HCT116 (cell line): ENCODE measurements around the gene ATP6AP1. TPM values are rescaled to one million over a fixed set of nuclear protein-coding genes. Genes with fewer than 3 reads are reported as not detected.
A peak's percentile ranks its signal among the peaks of the same experiment; 100 is the strongest.

Source experiments
- ATAC-seq: fragments of 200-7000 bp; cut with Tn5 transposase; 2 replicates; pipeline ENCODE4 v1.9.1; 2020; ENCODE audit warnings: mild to moderate bottlenecking, moderate library complexity
- BruUV-seq: library from RNA; stranded (reverse); fragments of 400-500 nt; replicated peaks from 2 replicates; lab custom pipeline; 2021; lab: Mats Ljungman, UMichigan
- CTCF ChIA-PET: fragments of 300-600 bp; sonication (Branson Sonifier 250); formaldehyde crosslinking; loops from one replicate; lab custom pipeline; 2021; ENCODE audit warnings: antibody characterized with exemption; lab: Charles Lee
- POLR2A ChIA-PET: fragments of 300-600, 350-600 bp; sonication (Branson Sonifier 250); formaldehyde crosslinking; loops from one replicate; lab custom pipeline; 2021; ENCODE audit warnings: antibody characterized with exemption; lab: Charles Lee
- RAD21 ChIA-PET, 2 experiments: fragments of 300-600 bp; sonication (Branson Sonifier 250); formaldehyde crosslinking; loops; one replicate each; lab custom pipeline; 2023; ENCODE audit warnings: low total read pairs in 2 of 2; ENCODE audit not compliant: uncharacterized antibody in 2 of 2, unreplicated experiment in 2 of 2, low non-redundant PET in 1 of 2; lab: Charles Lee
- DNase-seq: peaks from one replicate; pipeline ENCODE4 v3.0.0-alpha.2; 2010; ENCODE audit warnings: low read depth, low spot score
- H2AFZ ChIP-seq: fragments of 200-600 bp; shearing (Covaris generic), sonication (generic); 2 replicates; pipeline ENCODE4 v1.6.1; 2017; ENCODE audit warnings: low read depth, mixed run types, mixed read lengths, antibody characterized with exemption, low read length; ENCODE audit not compliant: poor library complexity, severe bottlenecking
- H3K27ac ChIP-seq: 2 replicates; pipeline ENCODE4 v1.5.1; 2012; ENCODE audit warnings: low read depth, low read length
- H3K27me3 ChIP-seq: fragments of 200-600 bp; sonication (generic); 2 replicates; pipeline ENCODE4 v1.6.1; 2016; ENCODE audit warnings: mixed run types, low read length, mixed read lengths; ENCODE audit not compliant: insufficient read depth
- H3K36me3 ChIP-seq, 2 experiments: fragments of 200-500 bp in 1 of 2; fragments of 200-600 bp in 1 of 2; sonication (Bioruptor generic) in 1 of 2; sonication (generic) in 1 of 2; 2 replicates each; pipeline versions ENCODE4 v1.5.1 to v1.6.1; 2014 to 2016; ENCODE audit warnings: low read length in 2 of 2, inconsistent platforms in 1 of 2, mixed read lengths in 1 of 2, mixed run types in 1 of 2; ENCODE audit not compliant: insufficient read depth in 2 of 2, control insufficient read depth in 1 of 2
- H3K4me1 ChIP-seq, 2 experiments: fragments of 200-600 bp in 1 of 2; sonication (generic) in 1 of 2; 2 replicates each; pipeline versions ENCODE4 v1.5.1 to v1.6.1; 2012 to 2017; ENCODE audit warnings: low read length in 2 of 2, inconsistent platforms in 1 of 2, mild to moderate bottlenecking in 1 of 2, mixed read lengths in 1 of 2, mixed run types in 1 of 2, moderate library complexity in 1 of 2; ENCODE audit not compliant: insufficient read depth in 2 of 2, control insufficient read depth in 1 of 2
- H3K4me2 ChIP-seq: fragments of 200-600 bp; sonication (generic); 2 replicates; pipeline ENCODE4 v1.6.1; 2017; ENCODE audit warnings: mixed run types, low read length, mixed read lengths
- H3K4me3 ChIP-seq, 2 experiments: fragments of 200-600 bp in 1 of 2; sonication (generic) in 1 of 2; replicated peaks in 1 of 2; 2 replicates each; pipeline ENCODE4 v1.5.1; 2011 to 2016; ENCODE audit warnings: low read length in 2 of 2, control low read depth in 1 of 2, low read depth in 1 of 2, mild to moderate bottlenecking in 1 of 2, mixed read lengths in 1 of 2, mixed run types in 1 of 2
- H3K79me2 ChIP-seq: fragments of 200-600 bp; sonication (generic); 2 replicates; pipeline ENCODE4 v1.6.1; 2017; ENCODE audit warnings: mild to moderate bottlenecking, mixed run types, low read length, moderate library complexity, mixed read lengths; ENCODE audit not compliant: insufficient read depth
- H3K9ac ChIP-seq: fragments of 200-600 bp; sonication (generic); 2 replicates; pipeline ENCODE4 v1.6.1; 2016; ENCODE audit warnings: low read length, mixed read lengths
- H3K9me2 ChIP-seq: fragments of 200-600 bp; sonication (generic), shearing (Covaris generic); 2 replicates; pipeline ENCODE4 v1.6.1; 2017; ENCODE audit warnings: mixed run types, mild to moderate bottlenecking, moderate library complexity; ENCODE audit not compliant: insufficient read depth
- H3K9me3 ChIP-seq, 2 experiments: fragments of 200-500 bp in 1 of 2; fragments of 200-600 bp in 1 of 2; sonication (Bioruptor generic) in 1 of 2; sonication (generic) in 1 of 2; 2 replicates each; pipeline ENCODE4 v1.6.1; 2014 to 2017; ENCODE audit warnings: low read length in 2 of 2, mixed read lengths in 2 of 2, inconsistent platforms in 1 of 2, low read depth in 1 of 2, mild to moderate bottlenecking in 1 of 2, mixed run types in 1 of 2, moderate library complexity in 1 of 2; ENCODE audit not compliant: control insufficient read depth in 1 of 2, insufficient read depth in 1 of 2
- H4K20me1 ChIP-seq: fragments of 200-600 bp; sonication (generic), shearing (Covaris generic); 2 replicates; pipeline ENCODE4 v1.6.1; 2017; ENCODE audit warnings: mixed run types, mild to moderate bottlenecking, moderate library complexity; ENCODE audit not compliant: insufficient read depth
- CBX3 ChIP-seq: IDR thresholded peaks from 2 replicates; pipeline ENCODE4 v1.6.1; 2012; ENCODE audit warnings: low read depth
- CEBPB ChIP-seq: IDR thresholded peaks from 2 replicates; pipeline ENCODE4 v1.6.1; 2012; ENCODE audit warnings: low read depth
- EGR1 ChIP-seq: IDR thresholded peaks from 2 replicates; pipeline ENCODE4 v1.6.1; 2012; ENCODE audit warnings: low read depth
- ELF1 ChIP-seq: IDR thresholded peaks from 2 replicates; pipeline ENCODE4 v1.6.1; 2012; ENCODE audit warnings: low read depth, borderline replicate concordance
- EZH2 ChIP-seq: fragments of 200-600 bp; sonication (generic); IDR thresholded peaks from 2 replicates; pipeline ENCODE4 v1.6.1; 2017; ENCODE audit warnings: antibody characterized with exemption, mixed run types
- EZH2phosphoT487 ChIP-seq: fragments of 200-600 bp; IDR thresholded peaks from 2 replicates; pipeline ENCODE4 v1.6.1; 2018; ENCODE audit warnings: antibody characterized with exemption, borderline replicate concordance
- JUND ChIP-seq: IDR thresholded peaks from 2 replicates; pipeline ENCODE4 v1.6.1; 2012
- POLR2A ChIP-seq: IDR thresholded peaks from 2 replicates; pipeline ENCODE4 v1.7.0; 2011; ENCODE audit warnings: borderline replicate concordance; ENCODE audit not compliant: insufficient read depth, insufficient read length; ENCODE audit errors: extremely low read depth
- POLR2AphosphoS5 ChIP-seq: IDR thresholded peaks from 2 replicates; pipeline ENCODE4 v1.6.1; 2011; ENCODE audit warnings: mild to moderate bottlenecking, low read depth, low read length, moderate library complexity
- RAD21 ChIP-seq: IDR thresholded peaks from 2 replicates; pipeline ENCODE4 v1.6.1; 2012; ENCODE audit warnings: low read depth, mild to moderate bottlenecking
- SIN3A ChIP-seq: IDR thresholded peaks from 2 replicates; pipeline ENCODE4 v1.6.1; 2012; ENCODE audit warnings: low read depth
- TCF7L2 ChIP-seq: IDR thresholded peaks from 2 replicates; pipeline ENCODE4 v1.7.0; 2011; ENCODE audit warnings: borderline replicate concordance, inconsistent platforms; ENCODE audit not compliant: insufficient read depth, insufficient read length; ENCODE audit errors: extremely low read depth
- YY1 ChIP-seq: IDR thresholded peaks from 2 replicates; pipeline ENCODE4 v1.6.1; 2011; ENCODE audit warnings: low read length, low read depth, moderate library complexity, mild to moderate bottlenecking; ENCODE audit not compliant: insufficient replicate concordance; ENCODE audit errors: extremely low read depth
- ZFX ChIP-seq: fragments of 450-650 bp; IDR thresholded peaks from 2 replicates; pipeline ENCODE4 v1.6.1; 2017
- ZNF274 ChIP-seq: fragments of 200-500 bp; sonication (Bioruptor generic); IDR thresholded peaks from 2 replicates; pipeline ENCODE4 v1.6.1; 2014; ENCODE audit warnings: mild to moderate bottlenecking, low read depth, low read length, inconsistent platforms
- intact Hi-C: fragments of 100-400 bp; cut with micrococcal nuclease; formaldehyde crosslinking; loops from 2 replicates; pipeline ENCODE4 v1.10.0; 2022
- total RNA-seq: library from RNA; stranded (reverse); gene quantifications from one replicate; pipeline ENCODE4 v1.2.1, GENCODE V29; 2021; ENCODE audit not compliant: unreplicated experiment
- TF ChIP-seq, protein P1 (sequence below), 3 experiments: fragments of 200-600 bp in 1 of 3; sonication (generic) in 1 of 3; IDR thresholded peaks in 2 of 3; conservative IDR thresholded peaks in 1 of 3; 2 replicates each; pipeline ENCODE4 v1.5.1; 2012 to 2017; ENCODE audit warnings: low read depth in 2 of 3, low read length in 2 of 3, antibody characterized with exemption in 1 of 3, borderline replicate concordance in 1 of 3, control low read depth in 1 of 3, mild to moderate bottlenecking in 1 of 3, mixed read lengths in 1 of 3, mixed run types in 1 of 3, moderate library complexity in 1 of 3; ENCODE audit not compliant: insufficient read depth in 1 of 3
- TF ChIP-seq, protein P2 (sequence below): IDR thresholded peaks from 2 replicates; pipeline ENCODE4 v1.6.1; 2012
- TF ChIP-seq, protein P3 (sequence below): IDR thresholded peaks from 2 replicates; pipeline ENCODE4 v1.6.1; 2011; ENCODE audit warnings: mild to moderate bottlenecking, low read length, moderate library complexity; ENCODE audit not compliant: insufficient replicate concordance; ENCODE audit errors: extremely low read depth
- TF ChIP-seq, protein P4 (sequence below): IDR thresholded peaks from 2 replicates; pipeline ENCODE4 v1.6.1; 2012; ENCODE audit warnings: low read depth

Gene ATP6AP1
- total RNA-seq, 1 experiment from 2014 or later = 53.4 TPM

DNA sequence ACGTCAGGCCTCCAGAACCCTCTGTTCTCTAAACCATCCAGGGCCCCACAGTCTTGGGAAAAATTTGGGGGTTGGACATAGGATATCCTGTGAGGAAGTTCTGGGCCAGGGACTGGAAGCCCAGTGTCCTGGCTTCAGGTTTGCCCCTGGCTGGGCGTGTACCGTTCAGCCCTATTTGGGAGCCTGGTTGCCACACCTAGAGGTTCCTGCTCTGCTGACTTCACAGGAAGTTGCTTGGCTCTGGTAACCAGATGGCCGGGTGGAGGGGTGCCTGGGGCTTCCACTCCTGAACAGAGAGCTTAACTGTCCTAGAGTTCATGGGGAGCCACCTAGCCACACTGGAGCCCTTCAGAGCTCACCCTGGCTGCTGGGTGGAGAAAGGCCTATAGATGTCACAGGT, 16.0 kb upstream of the ATP6AP1 start:
- H3K36me3 ChIP-seq = no peaks in the 10 kb centered on the region
- H3K27me3 ChIP-seq = no peaks in the 10 kb centered on the region
- peak overlapping the region; percentile 91 for H3K27ac ChIP-seq
- TF ChIP-seq ZNF274 = no peak
- TF ChIP-seq RAD21 = no peak
- TF ChIP-seq, protein P1, sequence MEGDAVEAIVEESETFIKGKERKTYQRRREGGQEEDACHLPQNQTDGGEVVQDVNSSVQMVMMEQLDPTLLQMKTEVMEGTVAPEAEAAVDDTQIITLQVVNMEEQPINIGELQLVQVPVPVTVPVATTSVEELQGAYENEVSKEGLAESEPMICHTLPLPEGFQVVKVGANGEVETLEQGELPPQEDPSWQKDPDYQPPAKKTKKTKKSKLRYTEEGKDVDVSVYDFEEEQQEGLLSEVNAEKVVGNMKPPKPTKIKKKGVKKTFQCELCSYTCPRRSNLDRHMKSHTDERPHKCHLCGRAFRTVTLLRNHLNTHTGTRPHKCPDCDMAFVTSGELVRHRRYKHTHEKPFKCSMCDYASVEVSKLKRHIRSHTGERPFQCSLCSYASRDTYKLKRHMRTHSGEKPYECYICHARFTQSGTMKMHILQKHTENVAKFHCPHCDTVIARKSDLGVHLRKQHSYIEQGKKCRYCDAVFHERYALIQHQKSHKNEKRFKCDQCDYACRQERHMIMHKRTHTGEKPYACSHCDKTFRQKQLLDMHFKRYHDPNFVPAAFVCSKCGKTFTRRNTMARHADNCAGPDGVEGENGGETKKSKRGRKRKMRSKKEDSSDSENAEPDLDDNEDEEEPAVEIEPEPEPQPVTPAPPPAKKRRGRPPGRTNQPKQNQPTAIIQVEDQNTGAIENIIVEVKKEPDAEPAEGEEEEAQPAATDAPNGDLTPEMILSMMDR (IDR thresholded peaks at IDR 0.05 in 2 of 3, conservative IDR thresholded peaks at IDR 0.05 in 1 of 3; ENCODE audit: borderline replicate concordance in 1 of 3, insufficient read depth in 1 of 3, low read depth in 2 of 3, low read length in 2 of 3) = no peak
- TF ChIP-seq ELF1 = no peak
- TF ChIP-seq YY1 = no peak
- no peak for TF ChIP-seq CEBPB
- TF ChIP-seq POLR2AphosphoS5 = no peak
- TF ChIP-seq ZFX = no peak
- TF ChIP-seq, protein P2, sequence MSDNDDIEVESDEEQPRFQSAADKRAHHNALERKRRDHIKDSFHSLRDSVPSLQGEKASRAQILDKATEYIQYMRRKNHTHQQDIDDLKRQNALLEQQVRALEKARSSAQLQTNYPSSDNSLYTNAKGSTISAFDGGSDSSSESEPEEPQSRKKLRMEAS = no peak
- TF ChIP-seq, protein P3, sequence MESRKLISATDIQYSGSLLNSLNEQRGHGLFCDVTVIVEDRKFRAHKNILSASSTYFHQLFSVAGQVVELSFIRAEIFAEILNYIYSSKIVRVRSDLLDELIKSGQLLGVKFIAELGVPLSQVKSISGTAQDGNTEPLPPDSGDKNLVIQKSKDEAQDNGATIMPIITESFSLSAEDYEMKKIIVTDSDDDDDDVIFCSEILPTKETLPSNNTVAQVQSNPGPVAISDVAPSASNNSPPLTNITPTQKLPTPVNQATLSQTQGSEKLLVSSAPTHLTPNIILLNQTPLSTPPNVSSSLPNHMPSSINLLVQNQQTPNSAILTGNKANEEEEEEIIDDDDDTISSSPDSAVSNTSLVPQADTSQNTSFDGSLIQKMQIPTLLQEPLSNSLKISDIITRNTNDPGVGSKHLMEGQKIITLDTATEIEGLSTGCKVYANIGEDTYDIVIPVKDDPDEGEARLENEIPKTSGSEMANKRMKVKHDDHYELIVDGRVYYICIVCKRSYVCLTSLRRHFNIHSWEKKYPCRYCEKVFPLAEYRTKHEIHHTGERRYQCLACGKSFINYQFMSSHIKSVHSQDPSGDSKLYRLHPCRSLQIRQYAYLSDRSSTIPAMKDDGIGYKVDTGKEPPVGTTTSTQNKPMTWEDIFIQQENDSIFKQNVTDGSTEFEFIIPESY = no peak
- no peak for TF ChIP-seq POLR2A
- TF ChIP-seq JUND = no peak
- TF ChIP-seq EZH2phosphoT487 = no peak
- TF ChIP-seq SIN3A = no peak
- TF ChIP-seq TCF7L2 = no peak
- TF ChIP-seq EZH2 = no peak
- TF ChIP-seq, protein P4, sequence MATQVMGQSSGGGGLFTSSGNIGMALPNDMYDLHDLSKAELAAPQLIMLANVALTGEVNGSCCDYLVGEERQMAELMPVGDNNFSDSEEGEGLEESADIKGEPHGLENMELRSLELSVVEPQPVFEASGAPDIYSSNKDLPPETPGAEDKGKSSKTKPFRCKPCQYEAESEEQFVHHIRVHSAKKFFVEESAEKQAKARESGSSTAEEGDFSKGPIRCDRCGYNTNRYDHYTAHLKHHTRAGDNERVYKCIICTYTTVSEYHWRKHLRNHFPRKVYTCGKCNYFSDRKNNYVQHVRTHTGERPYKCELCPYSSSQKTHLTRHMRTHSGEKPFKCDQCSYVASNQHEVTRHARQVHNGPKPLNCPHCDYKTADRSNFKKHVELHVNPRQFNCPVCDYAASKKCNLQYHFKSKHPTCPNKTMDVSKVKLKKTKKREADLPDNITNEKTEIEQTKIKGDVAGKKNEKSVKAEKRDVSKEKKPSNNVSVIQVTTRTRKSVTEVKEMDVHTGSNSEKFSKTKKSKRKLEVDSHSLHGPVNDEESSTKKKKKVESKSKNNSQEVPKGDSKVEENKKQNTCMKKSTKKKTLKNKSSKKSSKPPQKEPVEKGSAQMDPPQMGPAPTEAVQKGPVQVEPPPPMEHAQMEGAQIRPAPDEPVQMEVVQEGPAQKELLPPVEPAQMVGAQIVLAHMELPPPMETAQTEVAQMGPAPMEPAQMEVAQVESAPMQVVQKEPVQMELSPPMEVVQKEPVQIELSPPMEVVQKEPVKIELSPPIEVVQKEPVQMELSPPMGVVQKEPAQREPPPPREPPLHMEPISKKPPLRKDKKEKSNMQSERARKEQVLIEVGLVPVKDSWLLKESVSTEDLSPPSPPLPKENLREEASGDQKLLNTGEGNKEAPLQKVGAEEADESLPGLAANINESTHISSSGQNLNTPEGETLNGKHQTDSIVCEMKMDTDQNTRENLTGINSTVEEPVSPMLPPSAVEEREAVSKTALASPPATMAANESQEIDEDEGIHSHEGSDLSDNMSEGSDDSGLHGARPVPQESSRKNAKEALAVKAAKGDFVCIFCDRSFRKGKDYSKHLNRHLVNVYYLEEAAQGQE = no peak
- no peak for TF ChIP-seq EGR1
- TF ChIP-seq CBX3 = no peak
- H3K4me2 ChIP-seq = peak overlapping the region; percentile 82
- DNase-seq = no peak
- intact Hi-C loops = no loop called here
- H3K9me2 ChIP-seq = no peaks in the 10 kb centered on the region
- ChIA-PET POLR2A (interaction anchor here (1.0 to 2.2 kb wide), 4 partner anchors 13 to 114 kb away, joined by 3 to 9 read pairs (median 4); partner anchors contain the start of genes RPL10 and SLC10A3), CTCF (interaction anchor here (1.0 to 1.5 kb wide), 2 partner anchors 13 to 39 kb away, joined by 4 read pairs; no protein-coding TSS in a partner anchor), RAD21 (no interaction called here)
- H2AFZ ChIP-seq = no peak overlapping the region
- ATAC-seq = peak; percentile 1; the same call in 1 of the 2 replicates
- H3K9me3 ChIP-seq = no peaks in the 10 kb centered on the region
- H3K79me2 ChIP-seq = no peaks in the 10 kb centered on the region
- H3K4me3 ChIP-seq = peak overlapping the region; percentile 54 to 66
- peaks cover 15 to 35% of the 10 kb centered on the region in 2 experiments for H3K4me1 ChIP-seq
- peak overlapping the region; percentile 78 for H3K9ac ChIP-seq
- TSS peak; percentile 37 for BruUV-seq
- H4K20me1 ChIP-seq = no peaks in the 10 kb centered on the region
